DMS153 treated with DMSO at 0.1 percent for 48 hours (cell line): ENCODE results near the gene RGPD8.
"Not testable (repeated sequence)": the region's sequence is repeated elsewhere in the genome, so short reads cannot be mapped to it uniquely, and the experiment has no call there.

Experiments used
- DNase-seq: peaks from one replicate; lab custom pipeline; 2025; ENCODE audit not compliant: unreplicated experiment; lab: John Stamatoyannopoulos, UW

Gene RGPD8

DNA sequence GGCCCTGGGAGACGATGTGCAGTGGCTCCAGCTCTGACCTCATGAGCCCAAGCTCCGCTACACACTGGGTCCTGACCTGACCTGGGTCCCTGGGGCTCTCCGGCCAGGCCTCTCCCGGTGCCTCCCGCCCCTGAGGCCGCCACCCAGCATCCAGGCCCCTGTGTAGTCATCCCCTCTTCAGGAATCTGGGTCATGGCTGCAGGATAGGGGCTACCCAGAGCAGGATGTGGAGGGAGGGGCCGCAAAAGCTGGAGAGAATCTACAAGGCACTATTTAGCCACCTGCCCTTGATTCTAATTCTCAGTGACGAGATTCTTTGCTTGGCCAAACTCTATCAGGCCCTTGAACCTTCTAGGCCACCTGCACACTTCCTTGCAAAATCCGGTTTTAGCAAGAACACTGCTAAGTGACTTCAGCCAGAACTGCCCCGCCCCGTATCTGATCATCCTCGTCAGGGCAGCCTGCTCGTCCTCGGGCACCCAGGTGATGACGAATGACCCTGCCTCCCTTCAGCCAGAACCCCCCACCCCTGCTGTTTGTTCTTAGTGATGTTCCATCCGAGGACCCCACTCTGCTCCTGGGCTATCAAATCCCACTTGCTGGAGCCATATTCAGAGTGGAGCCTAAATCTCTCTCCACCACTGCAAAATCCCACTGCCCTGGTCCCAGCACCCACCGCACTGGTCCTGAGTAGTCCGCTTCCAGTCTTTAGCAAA is 2.4 kb upstream of the RGPD8 start:
- not testable (repeated sequence) for DNase-seq

- not testable (repeated sequence) for DNase-seq
These were observed 1.7 kb upstream of the RGPD8 start for GRCh38 chr2:112434890-112435715.

DNA sequence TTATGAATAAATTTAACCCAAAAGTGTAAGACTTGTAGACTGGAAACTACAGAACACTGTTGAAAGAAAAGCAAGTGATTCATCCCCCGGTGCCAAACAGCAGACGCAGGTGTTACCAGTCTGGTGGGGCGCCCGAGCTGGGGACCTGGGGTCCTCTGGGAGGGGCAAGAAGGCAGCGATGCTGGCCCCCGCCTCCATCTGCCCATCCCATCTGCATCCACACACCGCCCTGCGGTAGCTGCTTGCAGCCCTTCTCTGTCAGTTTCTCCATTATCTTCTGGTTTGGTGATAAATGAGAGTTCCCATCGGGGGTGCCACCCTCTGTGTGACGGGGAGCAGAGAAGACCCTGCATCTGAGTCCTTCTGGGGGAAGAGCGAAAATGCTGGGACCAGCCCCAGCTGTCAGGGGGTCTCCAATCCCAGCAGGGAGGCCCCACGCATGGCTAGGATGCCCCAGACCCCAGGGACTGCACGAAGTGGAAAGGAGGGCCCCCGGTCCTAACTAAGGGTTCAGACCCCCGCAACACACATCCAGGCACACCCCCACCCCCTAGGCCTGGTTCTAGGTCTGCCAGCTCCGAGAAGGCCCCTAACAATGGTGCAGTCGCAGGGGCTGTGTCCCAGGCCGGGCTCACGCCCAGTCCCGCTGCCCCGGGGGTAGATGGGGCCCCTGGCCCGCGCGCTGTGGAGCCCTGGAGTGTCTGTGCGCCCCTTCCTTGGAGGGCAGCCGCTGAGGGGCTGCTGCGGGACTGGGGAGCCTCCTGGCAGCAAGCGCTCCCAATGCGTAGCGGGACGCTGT is 686 bp upstream of the RGPD8 start:
- no peak for DNase-seq

GRCh38 chr2:112432735-112433479 is 538 bp downstream of the RGPD8 start:
- DNase-seq, result not testable (repeated sequence)

GRCh38 chr2:112432390-112432734 is 1.1 kb downstream of the RGPD8 start:
- DNase-seq, result not testable (repeated sequence)

DNA sequence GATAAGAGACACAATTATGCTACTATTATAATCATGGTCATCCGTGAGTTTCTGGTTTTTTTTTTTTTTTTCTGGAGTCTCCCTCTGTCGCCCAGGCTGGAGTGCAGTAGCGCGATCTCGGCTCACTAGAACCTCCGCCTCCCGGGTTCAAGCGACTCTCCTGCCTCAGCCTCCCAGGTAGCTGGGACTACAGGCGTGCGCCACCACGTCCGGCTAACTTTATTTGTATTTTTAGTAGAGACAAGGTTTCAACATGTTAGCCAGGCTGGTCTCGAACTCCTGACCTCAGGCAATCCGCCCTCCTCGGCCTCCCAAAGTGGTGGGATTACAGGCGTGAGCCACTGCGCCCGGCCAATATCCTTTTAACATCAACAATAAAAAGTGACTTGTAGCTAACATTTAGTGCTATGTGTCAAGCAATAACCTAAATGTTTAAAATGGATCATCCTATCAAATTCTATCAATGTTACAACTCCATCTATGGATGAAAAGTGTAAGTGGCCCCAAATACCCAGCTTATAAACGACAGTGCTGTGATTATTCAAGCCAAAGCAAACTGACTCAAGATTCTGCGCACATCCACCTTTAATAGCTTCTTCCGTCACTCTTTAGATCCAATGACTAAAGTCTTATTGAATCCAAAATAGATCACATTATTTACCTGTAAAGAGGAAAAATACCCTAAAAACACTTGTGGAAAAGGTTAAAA is 1.7 kb downstream of the RGPD8 start:
- DNase-seq, result not testable (repeated sequence)

- DNase-seq, result not testable (repeated sequence)
These were observed 8.9 kb downstream of the RGPD8 start for GRCh38 chr2:112424553-112424952.

GRCh38 chr2:112416860-112417259 is 16.6 kb downstream of the RGPD8 start:
- not testable (repeated sequence) for DNase-seq

GRCh38 chr2:112360055-112360454 is 73.4 kb downstream of the RGPD8 start:
- not testable (repeated sequence) for DNase-seq

GRCh38 chr2:112354335-112354734 is 79.1 kb downstream of the RGPD8 start:
- DNase-seq, result not testable (repeated sequence)

- DNase-seq, result not testable (repeated sequence)
These were observed 80.4 kb downstream of the RGPD8 start for GRCh38 chr2:112352809-112353603.

DNA sequence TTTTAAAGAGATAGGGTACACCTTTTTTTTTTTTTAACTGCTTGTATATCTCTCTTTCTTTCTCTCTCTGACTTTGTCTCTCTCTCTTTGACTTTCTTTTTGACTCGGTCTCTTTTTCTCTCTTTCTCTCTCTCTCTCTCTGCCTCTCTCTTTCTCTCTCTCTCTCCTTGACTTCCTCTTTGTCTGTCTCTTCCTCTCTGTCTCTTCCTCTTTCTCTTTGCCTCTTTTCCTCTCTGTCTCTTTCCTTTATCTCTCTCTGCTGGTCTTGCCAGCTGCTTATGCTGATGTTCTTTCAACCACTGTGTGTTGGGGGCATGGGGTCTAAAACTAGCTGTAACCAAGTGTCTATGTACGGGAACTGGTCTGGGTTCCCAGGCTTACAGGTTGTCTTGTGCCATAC is 81.2 kb downstream of the RGPD8 start:
- not testable (repeated sequence) for DNase-seq

DNA sequence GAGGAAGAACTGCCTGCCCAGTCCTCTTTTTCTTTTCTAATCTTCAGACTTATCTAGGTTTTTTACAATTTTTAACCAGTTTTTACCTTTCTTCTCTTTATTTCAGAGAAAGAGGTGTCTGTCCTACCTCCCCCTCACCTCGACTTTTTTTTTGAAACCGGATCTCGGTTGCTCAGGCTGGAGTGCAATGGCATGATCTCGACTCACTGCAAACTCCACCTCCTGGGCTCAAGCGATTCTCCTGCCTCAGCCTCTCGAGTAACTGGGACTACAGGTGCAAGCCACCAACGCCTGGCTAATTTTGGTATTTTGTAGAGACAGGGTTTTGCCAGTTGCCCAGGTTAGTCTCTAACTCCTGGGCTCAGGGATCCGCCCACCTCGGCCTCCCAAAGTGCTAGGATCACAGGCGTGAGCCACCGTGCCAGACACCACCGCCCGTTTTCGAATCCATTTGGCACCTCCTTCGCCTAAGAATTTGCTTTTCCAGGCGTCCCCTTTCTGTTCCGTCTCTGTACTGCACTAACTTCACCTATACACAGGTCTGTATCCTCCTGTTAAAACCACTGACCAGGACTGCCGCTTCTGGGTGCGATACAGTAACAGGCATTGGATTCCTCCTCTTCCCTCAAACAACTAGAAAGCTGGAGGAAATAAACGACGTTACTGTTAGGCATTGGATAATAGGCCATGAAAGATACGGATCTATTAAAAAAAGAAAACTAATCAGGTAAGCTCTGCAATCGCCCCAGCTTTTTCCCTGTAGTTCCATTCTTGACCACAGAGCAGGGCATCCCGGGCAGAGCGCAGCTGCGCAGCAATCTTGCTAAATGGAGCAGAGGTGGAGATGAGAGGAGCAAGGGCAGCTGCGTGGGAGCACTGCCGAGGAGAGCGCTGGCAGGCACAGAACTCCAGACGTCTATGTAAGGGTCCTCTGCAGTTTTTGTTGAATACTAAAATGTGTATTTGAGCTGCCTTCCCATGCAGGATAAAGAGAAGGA is 88.1 kb downstream of the RGPD8 start:
- DNase-seq, result no peak

GRCh38 chr2:112343827-112344585 is 89.4 kb downstream of the RGPD8 start:
- no peak for DNase-seq

DNA sequence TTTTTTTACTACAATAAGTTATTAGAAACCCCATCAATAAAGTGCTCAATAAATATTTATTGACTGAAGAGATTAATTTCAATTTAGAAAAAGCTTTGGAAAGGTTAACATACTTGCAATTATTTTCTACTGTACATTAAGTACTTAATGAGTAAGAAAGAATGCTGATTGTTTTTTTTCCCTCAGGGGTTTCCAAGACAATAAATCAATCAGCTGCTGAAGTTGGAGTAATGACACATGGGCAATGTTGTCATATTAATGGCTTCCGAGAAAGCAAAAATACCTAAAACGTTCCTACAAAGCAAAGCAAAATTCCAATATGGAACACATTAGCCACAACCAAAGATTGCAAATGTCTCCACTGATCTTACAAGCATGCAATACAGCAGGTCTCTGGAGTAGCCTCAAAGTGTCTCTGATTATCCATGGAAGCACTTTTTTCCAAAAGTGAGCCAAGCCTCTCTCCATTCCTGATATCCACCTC is 91.3 kb downstream of the RGPD8 start:
- DNase-seq, result no peak

GRCh38 chr2:112340475-112341267 is 92.8 kb downstream of the RGPD8 start:
- DNase-seq, result no peak
